Purkinje cell (primary cell): ENCODE results near the gene DISC1. TPM values are rescaled to one million over a fixed set of nuclear protein-coding genes. Genes with fewer than 3 reads are reported as not detected.

Experiments used
- polyA plus RNA-seq: library from polyadenylated mRNA; unstranded; fragments of >200 nt; fragmentation: Nextera tagmentation; gene quantifications from 2 replicates; pipeline ENCODE4 v1.2.1, GENCODE V29; 2014

The DISC1 gene
- 0.13 and 1.0 TPM in 2 replicates for polyA plus RNA-seq

DNA sequence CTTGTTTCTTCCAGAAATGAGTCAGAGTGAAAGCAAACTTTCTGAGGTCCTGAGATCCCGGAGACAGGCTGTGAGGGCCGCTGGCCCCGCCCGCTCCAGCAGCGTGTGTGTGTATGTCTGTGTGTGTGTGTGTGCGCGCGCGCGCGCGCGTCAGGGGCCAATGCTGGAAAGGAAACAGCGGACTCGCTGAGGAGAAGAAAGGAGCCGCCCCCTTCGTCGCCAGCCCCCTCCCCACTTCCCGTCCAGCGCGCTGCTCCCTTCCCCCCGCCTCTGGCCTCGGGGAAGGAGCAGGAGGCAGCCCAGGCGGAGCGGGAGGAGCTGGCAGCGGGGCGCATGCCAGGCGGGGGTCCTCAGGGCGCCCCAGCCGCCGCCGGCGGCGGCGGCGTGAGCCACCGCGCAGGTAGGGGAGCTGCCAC lies at the start of gene DISC1:
Gene DISC1, plus strand, starts transcription at position 256 of the 416 bp plus-strand sequence. Its CDS starts 78 bp downstream, at position 334.

Other genes with a start within 250 kb of the DISC1 start
- gene EGLN1, start 204.5 kb upstream of the DISC1 start, polyA plus RNA-seq: 16.6 and 24.8 TPM in 2 replicates
- 73.2 and 103 TPM in 2 replicates for gene TSNAX, start 98.1 kb upstream of the DISC1 start, polyA plus RNA-seq